HEK293T (cell line): ENCODE data around the gene AOAH.

Experiments
- CTCF ChIA-PET: fragments of 350-600 bp; formaldehyde crosslinking; extraction: SDS; loops from one replicate; lab custom pipeline; 2021; ENCODE audit warnings: antibody characterized with exemption, inconsistent platforms; lab: Yijun Ruan, JAX
- POLR2A ChIA-PET: fragments of 350-600 bp; formaldehyde crosslinking; extraction: SDS; loops from one replicate; lab custom pipeline; 2020; ENCODE audit warnings: antibody characterized with exemption, inconsistent platforms; lab: Yijun Ruan, JAX
- DNase-seq: peaks from one replicate; pipeline ENCODE4 v3.0.0; 2012; ENCODE audit warnings: mixed read lengths; ENCODE audit errors: extremely low spot score
- ARNT ChIP-seq: fragments of 450-650 bp; IDR thresholded peaks from 2 replicates; pipeline ENCODE4 v1.6.1; 2017; ENCODE audit warnings: mild to moderate bottlenecking
- BHLHE40 ChIP-seq: fragments of 450-650 bp; IDR thresholded peaks from 2 replicates; pipeline ENCODE4 v1.6.1; 2016; ENCODE audit warnings: mild to moderate bottlenecking, moderate library complexity, borderline replicate concordance
- CTBP1 ChIP-seq: fragments of 450-650 bp; IDR thresholded peaks from 2 replicates; pipeline ENCODE4 v1.6.1; 2016; ENCODE audit warnings: borderline replicate concordance
- ELF4 ChIP-seq: fragments of 450-650 bp; IDR thresholded peaks from 2 replicates; pipeline ENCODE4 v1.6.1; 2017; ENCODE audit warnings: antibody characterized with exemption
- FOXA1 ChIP-seq: fragments of 450-650 bp; IDR thresholded peaks from 2 replicates; pipeline ENCODE4 v1.6.1; 2016; ENCODE audit warnings: mild to moderate bottlenecking
- FOXK2 ChIP-seq: fragments of 450-650 bp; IDR thresholded peaks from 2 replicates; pipeline ENCODE4 v1.6.1; 2016; ENCODE audit warnings: mild to moderate bottlenecking
- FOXM1 ChIP-seq: fragments of 450-650 bp; IDR thresholded peaks from 2 replicates; pipeline ENCODE4 v1.6.1; 2017; ENCODE audit warnings: mild to moderate bottlenecking, borderline replicate concordance
- HDGF ChIP-seq: fragments of 450-650 bp; IDR thresholded peaks from 2 replicates; pipeline ENCODE4 v1.6.1; 2017; ENCODE audit warnings: antibody characterized with exemption, borderline replicate concordance
- L3MBTL2 ChIP-seq: fragments of 450-650 bp; conservative IDR thresholded peaks from 2 replicates; pipeline ENCODE4 v1.6.1; 2016; ENCODE audit warnings: mild to moderate bottlenecking
- LEF1 ChIP-seq: fragments of 450-650 bp; IDR thresholded peaks from 2 replicates; pipeline ENCODE4 v1.6.1; 2017; ENCODE audit warnings: mild to moderate bottlenecking, borderline replicate concordance
- NFRKB ChIP-seq: fragments of 450-650 bp; IDR thresholded peaks from 2 replicates; pipeline ENCODE4 v1.6.1; 2016; ENCODE audit warnings: mild to moderate bottlenecking, moderate library complexity
- PKNOX1 ChIP-seq: fragments of 450-650 bp; IDR thresholded peaks from 2 replicates; pipeline ENCODE4 v1.6.1; 2016
- SP1 ChIP-seq: fragments of 450-650 bp; IDR thresholded peaks from 2 replicates; pipeline ENCODE4 v1.6.1; 2017
- SUZ12 ChIP-seq: fragments of 450-650 bp; IDR thresholded peaks from 2 replicates; pipeline ENCODE4 v1.6.1; 2016; ENCODE audit warnings: mild to moderate bottlenecking
- TARDBP ChIP-seq: fragments of 450-650 bp; IDR thresholded peaks from 2 replicates; pipeline ENCODE4 v1.6.1; 2016
- ZNF384 ChIP-seq: fragments of 450-650 bp; IDR thresholded peaks from 2 replicates; pipeline ENCODE4 v1.6.1; 2016

AOAH gene

DNA sequence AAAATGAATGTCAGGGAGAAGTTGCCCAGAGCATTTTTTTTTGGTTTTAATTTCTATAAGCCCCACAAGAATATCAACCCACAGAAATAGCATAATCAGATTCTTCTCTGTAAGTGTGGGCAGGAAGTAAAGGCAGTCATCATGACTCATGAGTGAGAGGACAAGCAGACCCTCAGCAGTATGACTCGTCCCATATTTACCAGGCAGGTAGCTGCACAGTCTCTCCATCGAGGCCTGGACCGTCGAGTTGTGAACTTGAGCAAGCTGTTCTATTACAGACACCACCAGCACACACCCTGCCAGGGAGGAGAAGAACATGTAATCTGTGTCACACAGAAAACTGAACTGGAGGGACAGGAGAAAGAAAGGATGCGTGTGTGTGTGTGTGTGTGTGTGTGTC lies 37.8 kb downstream of the AOAH start:
- TF ChIP-seq NFRKB: no peak
- no peak for TF ChIP-seq FOXK2
- no peak for TF ChIP-seq CTBP1
- TF ChIP-seq BHLHE40: no peak
- no peak for TF ChIP-seq SP1
- no peak for TF ChIP-seq TARDBP
- no peak for TF ChIP-seq L3MBTL2
- TF ChIP-seq SUZ12: no peak
- no peak for TF ChIP-seq ZNF384
- TF ChIP-seq PKNOX1: no peak
- TF ChIP-seq ARNT: no peak
- no peak for TF ChIP-seq HDGF
- TF ChIP-seq FOXA1: no peak
- TF ChIP-seq FOXM1: no peak
- TF ChIP-seq ELF4: no peak
- TF ChIP-seq LEF1: no peak
- ChIA-PET POLR2A (no interaction called here), CTCF (interaction anchor here (1.9 kb wide), 1 partner anchor 16 kb away, joined by 6 read pairs; no protein-coding TSS in a partner anchor)
- DNase-seq: no peak

GRCh38 chr7:36684954-36685353 lies 39.3 kb downstream of the AOAH start:
- no peak for DNase-seq
- CTCF ChIA-PET: interaction anchor here (0.6 kb wide), 1 partner anchor 197 kb away, joined by 3 read pairs; no protein-coding TSS in a partner anchor
- TF ChIP-seq PKNOX1: no peak
- no peak for TF ChIP-seq FOXA1
- TF ChIP-seq ELF4: no peak
- no peak for TF ChIP-seq FOXK2
- no peak for TF ChIP-seq SUZ12
- TF ChIP-seq TARDBP: no peak
- TF ChIP-seq ZNF384: no peak
- no peak for TF ChIP-seq FOXM1
- TF ChIP-seq LEF1: no peak
- TF ChIP-seq ARNT: no peak
- TF ChIP-seq SP1: no peak
- TF ChIP-seq CTBP1: no peak
- TF ChIP-seq NFRKB: no peak
- no peak for TF ChIP-seq L3MBTL2
- TF ChIP-seq HDGF: no peak
- TF ChIP-seq BHLHE40: no peak
- POLR2A ChIA-PET: no interaction called here

DNA sequence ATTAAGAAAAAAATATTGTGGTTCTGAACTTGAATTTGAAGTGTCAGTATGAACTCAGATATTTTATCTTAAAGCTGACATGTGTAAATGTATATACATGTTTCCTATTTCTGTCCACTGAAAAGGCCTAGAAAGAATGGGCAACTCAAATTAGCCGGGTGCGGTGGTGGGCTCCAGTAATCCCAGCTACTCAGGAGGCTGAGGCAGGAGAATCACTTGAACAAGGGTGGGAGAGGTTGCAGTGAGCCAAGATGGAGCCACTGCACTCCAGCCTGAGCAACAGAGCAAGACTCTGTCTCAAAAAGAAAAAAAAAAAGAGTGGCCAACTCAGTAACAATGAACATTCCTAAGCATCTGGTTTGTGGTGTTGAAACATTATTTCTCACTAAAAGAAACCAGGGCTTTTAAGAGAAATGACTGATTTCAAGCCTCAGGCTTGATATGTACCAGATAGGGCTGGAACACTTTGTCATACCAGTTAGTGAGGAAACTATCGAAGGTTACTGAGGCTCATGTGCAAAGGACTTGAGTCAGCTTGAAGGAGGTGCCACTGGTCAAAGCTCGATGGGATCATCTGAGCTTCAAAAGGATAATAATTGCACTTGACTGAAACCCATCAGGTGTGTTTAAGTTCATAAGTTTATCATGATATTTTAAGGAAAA lies 40.5 kb downstream of the AOAH start:
- POLR2A ChIA-PET: no interaction called here
- DNase-seq: no peak
- CTCF ChIA-PET: no interaction called here
- TF ChIP-seq ZNF384 (no peak), ARNT (no peak), PKNOX1 (no peak), CTBP1 (no peak)

- POLR2A ChIA-PET: no interaction called here
- CTCF ChIA-PET: no interaction called here
- no peak for DNase-seq
- TF ChIP-seq BHLHE40 (no peak), ELF4 (no peak), PKNOX1 (no peak), CTBP1 (no peak), HDGF (no peak), FOXK2 (no peak), L3MBTL2 (no peak)
These were observed 41.2 kb downstream of the AOAH start for GRCh38 chr7:36683111-36683510.

- ChIA-PET CTCF (interaction anchor here (0.7 kb wide), 1 partner anchor 74 kb away, joined by 3 read pairs; no protein-coding TSS in a partner anchor), POLR2A (no interaction called here)
- no peak for TF ChIP-seq PKNOX1
- TF ChIP-seq BHLHE40: no peak
- no peak for TF ChIP-seq SP1
- no peak for TF ChIP-seq CTBP1
- no peak for DNase-seq
These were observed 42.2 kb downstream of the AOAH start for GRCh38 chr7:36682102-36682501.
